ENCODE results near the gene FOXP1. TPM values are rescaled to one million over a fixed set of nuclear protein-coding genes. Genes with fewer than 3 reads are reported as not detected.

FOXP1 gene
- total and polyA plus RNA-seq, 2 donors (not counting 1 experiment from before 2014, with no cell fraction given) = 91.1 to 508 TPM

- Mint-ChIP-seq H3K4me3 (no peak overlapping the region), H3K4me1 (peaks cover 30% of the 10 kb centered on the region), H3K9me3 (ENCODE audit: insufficient read depth) (no peaks in the 10 kb centered on the region), H3K27me3 (no peaks in the 10 kb centered on the region), H3K27ac (no peak overlapping the region)
- DNase-seq = no peak
- ATAC-seq (ENCODE audit: low read depth) = no peak
- H4K20me1 ChIP-seq (ENCODE audit: control insufficient read depth, insufficient read depth, low read length, poor library complexity, severe bottlenecking) = peaks cover 14% of the 10 kb centered on the region
- no peak overlapping the region for H3K9ac ChIP-seq (ENCODE audit: low read length)
- no peaks in the 10 kb centered on the region for H3K9me3 ChIP-seq (ENCODE audit: control extremely low read depth in 1 of 3, control insufficient read depth in 2 of 3, insufficient read depth in 1 of 3, low read length in 2 of 3)
- no peak overlapping the region for H2AFZ ChIP-seq (ENCODE audit: insufficient read depth, low read depth, low read length, poor library complexity, severe bottlenecking)
- ChIA-PET CTCF (no interaction called here), POLR2A (no interaction called here)
- 100% methylated on average over 2 of the region's 4 CpGs for WGBS (ENCODE audit: insufficient coverage)
- no peak overlapping the region for H3K4me2 ChIP-seq (replicated peaks; ENCODE audit: low read depth, low read length, poor library complexity, severe bottlenecking)
- H3K4me1 ChIP-seq (ENCODE audit: control insufficient read depth in 2 of 2, insufficient read depth in 2 of 2, low read length in 2 of 2) = peaks cover 17 to 25% of the 10 kb centered on the region in 2 donors
- H3K27ac ChIP-seq (ENCODE audit: low read length in 2 of 2) = no peak overlapping the region
- no peak for TF ChIP-seq EZH2 (IDR thresholded peaks at IDR 0.05; ENCODE audit: borderline replicate concordance, insufficient read depth, low read depth, low read length, poor library complexity, severe bottlenecking)
- TF ChIP-seq, protein P1, sequence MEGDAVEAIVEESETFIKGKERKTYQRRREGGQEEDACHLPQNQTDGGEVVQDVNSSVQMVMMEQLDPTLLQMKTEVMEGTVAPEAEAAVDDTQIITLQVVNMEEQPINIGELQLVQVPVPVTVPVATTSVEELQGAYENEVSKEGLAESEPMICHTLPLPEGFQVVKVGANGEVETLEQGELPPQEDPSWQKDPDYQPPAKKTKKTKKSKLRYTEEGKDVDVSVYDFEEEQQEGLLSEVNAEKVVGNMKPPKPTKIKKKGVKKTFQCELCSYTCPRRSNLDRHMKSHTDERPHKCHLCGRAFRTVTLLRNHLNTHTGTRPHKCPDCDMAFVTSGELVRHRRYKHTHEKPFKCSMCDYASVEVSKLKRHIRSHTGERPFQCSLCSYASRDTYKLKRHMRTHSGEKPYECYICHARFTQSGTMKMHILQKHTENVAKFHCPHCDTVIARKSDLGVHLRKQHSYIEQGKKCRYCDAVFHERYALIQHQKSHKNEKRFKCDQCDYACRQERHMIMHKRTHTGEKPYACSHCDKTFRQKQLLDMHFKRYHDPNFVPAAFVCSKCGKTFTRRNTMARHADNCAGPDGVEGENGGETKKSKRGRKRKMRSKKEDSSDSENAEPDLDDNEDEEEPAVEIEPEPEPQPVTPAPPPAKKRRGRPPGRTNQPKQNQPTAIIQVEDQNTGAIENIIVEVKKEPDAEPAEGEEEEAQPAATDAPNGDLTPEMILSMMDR (IDR thresholded peaks at IDR 0.05) = no peak
- H3K4me3 ChIP-seq (ENCODE audit: control extremely low read depth in 1 of 5, extremely low read depth in 1 of 5, insufficient read depth in 1 of 5, low read depth in 2 of 5, low read length in 4 of 5) = no peak overlapping the region
- H3K79me2 ChIP-seq (ENCODE audit: control insufficient read depth, insufficient read depth, low read length) = peaks cover 78% of the 10 kb centered on the region
- intact Hi-C loops (cut with micrococcal nuclease) = no loop called here
- peaks cover 0 to 9% of the 10 kb centered on the region in 2 experiments for H3K36me3 ChIP-seq (replicated peaks in 1 of 2; ENCODE audit: control extremely low read depth in 1 of 2, control insufficient read depth in 1 of 2, extremely low read depth in 1 of 2, insufficient read depth in 2 of 2, low read length in 1 of 2)
- no peaks in the 10 kb centered on the region for H3K27me3 ChIP-seq (replicated peaks in 1 of 4; ENCODE audit: control extremely low read depth in 1 of 4, control insufficient read depth in 3 of 4, insufficient read depth in 4 of 4, low read length in 3 of 4)
Observed at GRCh38 chr3:71533588-71533987, 49.9 kb downstream of the FOXP1 start.

DNA sequence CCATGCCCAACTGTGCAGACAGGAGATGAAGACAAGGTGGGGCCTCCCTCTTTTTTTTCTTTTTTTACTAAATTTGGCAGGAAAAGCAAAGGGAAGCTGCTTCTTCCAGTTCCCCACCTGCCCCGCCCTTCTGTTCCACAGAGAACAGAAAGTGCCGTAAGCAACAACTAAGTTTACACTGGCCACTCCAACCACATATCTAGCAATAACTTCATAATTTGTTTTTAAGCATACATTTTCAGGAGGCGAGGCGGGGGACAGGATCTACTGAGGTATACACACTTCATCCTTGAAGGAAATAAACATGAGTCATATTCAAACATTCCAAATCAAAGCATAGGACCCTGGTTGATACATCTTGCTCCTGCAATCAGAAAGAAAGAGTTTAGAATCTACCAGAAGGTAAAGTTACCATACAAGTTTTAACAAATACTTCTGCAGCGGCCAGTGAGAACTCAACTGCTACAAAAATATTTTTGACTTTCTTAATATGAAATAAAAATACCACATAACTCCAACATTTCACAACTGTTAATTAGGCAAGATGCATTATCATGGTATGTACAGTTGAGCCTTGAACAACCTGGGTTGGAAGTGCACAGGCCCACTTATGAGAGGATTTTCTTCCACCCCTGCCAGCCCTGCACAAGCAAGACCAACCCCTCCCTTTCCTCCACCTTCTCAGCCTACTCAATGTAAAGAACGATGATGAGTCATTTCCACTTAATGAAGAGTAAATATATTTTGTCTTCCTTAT is 50.7 kb downstream of the FOXP1 start:
- no peak overlapping the region for H2AFZ ChIP-seq (ENCODE audit: insufficient read depth, low read depth, low read length, poor library complexity, severe bottlenecking)
- no peak overlapping the region for H3K4me3 ChIP-seq (ENCODE audit: control extremely low read depth in 1 of 5, extremely low read depth in 1 of 5, insufficient read depth in 1 of 5, low read depth in 2 of 5, low read length in 4 of 5)
- H3K27ac ChIP-seq (ENCODE audit: low read length in 2 of 2) = no peak overlapping the region
- H3K36me3 ChIP-seq (replicated peaks in 1 of 2; ENCODE audit: control extremely low read depth in 1 of 2, control insufficient read depth in 1 of 2, extremely low read depth in 1 of 2, insufficient read depth in 2 of 2, low read length in 1 of 2) = peaks cover 0 to 8% of the 10 kb centered on the region in 2 experiments
- H3K4me2 ChIP-seq (replicated peaks; ENCODE audit: low read depth, low read length, poor library complexity, severe bottlenecking) = no peak overlapping the region
- ATAC-seq (ENCODE audit: low read depth) = no peak
- H3K27ac Mint-ChIP-seq = no peak overlapping the region
- H4K20me1 ChIP-seq (ENCODE audit: control insufficient read depth, insufficient read depth, low read length, poor library complexity, severe bottlenecking) = peaks cover 14% of the 10 kb centered on the region
- no peak overlapping the region for H3K9ac ChIP-seq (ENCODE audit: low read length)
- ChIA-PET CTCF (no interaction called here), POLR2A (no interaction called here)
- TF ChIP-seq, protein P1 (IDR thresholded peaks at IDR 0.05) = no peak
- no peak for TF ChIP-seq EZH2 (IDR thresholded peaks at IDR 0.05; ENCODE audit: borderline replicate concordance, insufficient read depth, low read depth, low read length, poor library complexity, severe bottlenecking)
- H3K79me2 ChIP-seq (ENCODE audit: control insufficient read depth, insufficient read depth, low read length) = peaks cover 78% of the 10 kb centered on the region
- no peak overlapping the region for H3K4me3 Mint-ChIP-seq
- H3K27me3 Mint-ChIP-seq = no peaks in the 10 kb centered on the region
- H3K4me1 Mint-ChIP-seq = peaks cover 32% of the 10 kb centered on the region
- intact Hi-C loops (cut with micrococcal nuclease) = no loop called here
- peaks cover 17 to 25% of the 10 kb centered on the region in 2 donors for H3K4me1 ChIP-seq (ENCODE audit: control insufficient read depth in 2 of 2, insufficient read depth in 2 of 2, low read length in 2 of 2)
- no peaks in the 10 kb centered on the region for H3K9me3 Mint-ChIP-seq (ENCODE audit: insufficient read depth)
- H3K9me3 ChIP-seq (ENCODE audit: control extremely low read depth in 1 of 3, control insufficient read depth in 2 of 3, insufficient read depth in 1 of 3, low read length in 2 of 3) = no peaks in the 10 kb centered on the region
- DNase-seq = no peak
- no peaks in the 10 kb centered on the region for H3K27me3 ChIP-seq (replicated peaks in 1 of 4; ENCODE audit: control extremely low read depth in 1 of 4, control insufficient read depth in 3 of 4, insufficient read depth in 4 of 4, low read length in 3 of 4)
- WGBS (ENCODE audit: insufficient coverage) = 96% methylated on average over 4 of the region's 6 CpGs

Data from B cell (primary cell).